HG03575 (cell line): ENCODE measurements around the gene KDM3A.

Experiments
- ATAC-seq: cut with Tn5 transposase; IDR thresholded peaks from one replicate; pipeline ENCODE4 v1.9.1; 2021; ENCODE audit not compliant: unreplicated experiment, insufficient number of reproducible peaks, low FRiP score; ENCODE audit errors: extremely low read depth

Gene KDM3A

GRCh38 chr2:86440631-86441391, at the start of gene KDM3A:
KDM3A (plus strand) TSS chr2:86441371; CDS start chr2:86442048, 677 bp downstream.
- ATAC-seq, result peak; percentile 42

DNA sequence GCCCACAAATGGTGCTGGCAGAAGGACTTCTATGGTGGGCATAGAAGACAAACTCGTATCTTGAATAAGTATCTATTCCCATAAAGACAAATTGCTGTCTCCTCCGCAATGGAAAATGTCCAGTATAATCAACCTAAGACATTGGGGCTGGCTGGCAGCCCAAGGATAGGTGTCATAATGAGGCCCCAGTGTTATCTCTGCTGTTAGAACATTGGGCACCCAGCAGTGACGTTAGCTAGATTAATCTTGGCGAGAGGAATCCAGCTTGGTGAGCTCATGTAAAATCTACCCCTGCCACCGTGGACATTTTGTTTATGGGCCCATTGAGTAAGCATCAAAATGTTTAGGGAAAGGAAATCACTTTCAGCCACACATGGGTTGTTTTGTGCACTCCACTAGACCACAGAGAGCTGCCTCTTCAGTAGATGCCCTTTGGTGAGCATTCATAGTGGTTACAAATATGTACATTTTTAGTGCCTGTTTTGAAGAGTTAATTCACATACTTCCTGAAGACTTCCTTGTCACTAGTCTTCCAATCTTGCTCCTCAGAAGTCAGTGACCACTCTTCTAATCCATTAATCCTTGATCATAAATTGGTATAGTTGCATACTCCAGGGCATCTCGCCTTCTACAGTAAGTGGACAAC, 48.2 kb upstream of the KDM3A start:
- ATAC-seq, result no peak

DNA sequence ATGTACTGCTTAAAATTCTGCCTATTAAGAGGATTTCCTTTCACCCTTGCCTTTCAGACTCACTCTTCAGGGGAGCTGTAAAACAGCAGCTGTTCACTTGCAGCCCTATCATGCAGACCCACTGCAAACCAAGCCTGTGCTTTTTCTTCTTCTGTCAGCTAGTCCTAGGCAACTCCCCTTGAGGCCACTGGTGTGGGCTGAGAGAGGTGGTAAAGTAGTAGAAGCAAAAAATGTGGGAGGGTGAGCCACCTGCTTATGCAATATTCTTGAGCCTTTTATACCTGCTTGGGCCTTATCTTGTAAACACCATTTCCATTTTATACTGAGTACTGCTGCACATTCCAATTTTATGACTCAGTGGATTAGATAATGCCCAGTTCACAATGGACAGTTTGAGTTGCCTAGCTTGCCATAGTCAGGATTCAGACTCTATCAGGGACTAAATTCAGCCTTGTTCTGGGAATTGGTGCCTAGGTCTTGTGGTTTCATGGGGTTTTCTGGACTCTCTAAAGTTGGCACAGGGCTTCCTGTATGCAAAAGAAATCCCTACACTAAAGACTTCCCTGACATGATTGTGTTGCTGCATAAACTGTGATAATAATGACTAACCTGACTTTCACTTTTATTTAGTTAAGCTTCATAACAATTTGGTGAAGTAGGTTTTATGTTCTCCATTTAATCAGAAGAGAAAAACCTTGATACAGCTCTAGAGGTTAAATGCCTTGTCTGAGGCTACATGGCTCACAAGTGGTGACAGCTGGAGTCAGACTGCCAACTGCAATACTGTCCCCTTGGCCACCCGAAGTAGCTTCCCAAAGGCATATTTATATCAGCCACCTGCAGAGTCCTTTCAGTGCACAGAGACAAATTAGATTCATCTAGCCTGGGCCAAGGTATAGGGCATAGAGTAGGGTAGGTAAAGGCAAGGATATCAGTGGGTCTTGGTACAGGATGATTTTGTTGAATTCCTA, 47.4 kb upstream of the KDM3A start:
- ATAC-seq, result no peak

- ATAC-seq, result no peak
These were observed 44.8 kb upstream of the KDM3A start for GRCh38 chr2:86396291-86396785.

- no peak for ATAC-seq
These were observed 43.2 kb upstream of the KDM3A start for GRCh38 chr2:86397986-86398385.

DNA sequence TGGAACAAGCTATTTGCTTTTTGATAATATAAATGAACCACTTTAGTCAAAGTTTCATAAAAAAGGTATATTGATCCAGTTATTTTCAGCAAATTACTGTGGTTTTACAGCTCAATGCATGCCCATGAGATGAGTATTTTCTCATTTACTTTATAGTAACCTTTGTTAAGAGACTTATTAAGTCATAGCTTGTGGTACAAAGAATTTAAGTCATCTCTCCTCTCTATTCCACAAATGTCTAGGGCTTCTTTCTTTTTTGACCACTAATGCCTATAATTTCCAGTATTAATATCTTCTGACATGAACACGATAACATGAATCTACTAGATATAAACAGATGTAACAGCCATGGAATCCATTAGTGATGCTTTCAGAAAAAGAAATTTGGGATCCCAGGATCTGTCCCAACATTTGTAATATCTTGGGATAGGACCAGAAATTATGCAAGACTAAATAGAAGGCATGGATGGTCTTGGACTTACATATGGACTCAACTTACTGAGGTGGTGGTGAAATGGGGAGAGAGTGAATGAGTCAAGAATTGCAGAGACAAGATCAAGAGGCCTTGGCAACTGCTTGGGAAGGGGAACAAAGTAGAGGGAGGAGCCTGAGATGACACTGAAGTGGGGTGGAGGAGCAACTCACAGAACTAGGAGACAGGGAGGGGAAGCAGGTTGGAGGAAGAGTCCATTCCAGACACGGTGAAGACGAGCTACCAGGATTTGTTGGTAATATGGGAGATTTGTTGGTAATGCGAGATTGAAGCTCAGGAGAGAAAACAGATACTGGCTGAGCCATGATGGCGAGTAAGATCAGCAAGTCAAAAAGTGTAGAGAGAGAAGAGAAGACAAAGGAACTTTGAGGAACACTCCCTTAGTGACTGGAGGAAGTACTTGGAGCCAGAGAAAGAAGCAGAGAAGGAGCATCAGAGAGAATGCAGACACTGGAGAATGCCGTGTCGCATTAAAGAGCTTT, 42.4 kb upstream of the KDM3A start:
- no peak for ATAC-seq

- no peak for ATAC-seq
These were observed 40.9 kb upstream of the KDM3A start for GRCh38 chr2:86400321-86400720.

- ATAC-seq, result no peak
These were observed 30.6 kb upstream of the KDM3A start for GRCh38 chr2:86410581-86410980.

DNA sequence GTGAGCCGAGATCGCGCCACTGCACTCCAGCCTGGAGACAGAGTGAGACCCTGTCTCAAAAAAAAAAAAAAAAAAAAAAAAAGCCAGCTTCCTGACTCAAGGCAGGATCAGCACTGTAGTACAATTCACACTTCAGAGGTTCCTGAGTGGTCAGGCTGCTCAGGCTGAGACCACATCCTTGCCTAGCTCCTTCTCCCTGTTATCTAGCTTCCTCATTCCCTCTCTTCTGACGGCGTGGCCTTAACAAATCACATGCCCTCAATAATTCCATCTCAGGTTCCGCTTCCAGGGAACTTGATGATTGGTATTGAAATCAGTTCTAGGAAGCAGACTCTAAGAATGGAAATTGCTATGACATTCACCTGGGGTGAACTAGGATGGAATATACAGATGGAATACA, 29.8 kb upstream of the KDM3A start:
- ATAC-seq, result no peak

- no peak for ATAC-seq
These were observed 29.2 kb upstream of the KDM3A start for GRCh38 chr2:86412007-86412406.

- no peak for ATAC-seq
These were observed 27.7 kb upstream of the KDM3A start for GRCh38 chr2:86413296-86414094.

DNA sequence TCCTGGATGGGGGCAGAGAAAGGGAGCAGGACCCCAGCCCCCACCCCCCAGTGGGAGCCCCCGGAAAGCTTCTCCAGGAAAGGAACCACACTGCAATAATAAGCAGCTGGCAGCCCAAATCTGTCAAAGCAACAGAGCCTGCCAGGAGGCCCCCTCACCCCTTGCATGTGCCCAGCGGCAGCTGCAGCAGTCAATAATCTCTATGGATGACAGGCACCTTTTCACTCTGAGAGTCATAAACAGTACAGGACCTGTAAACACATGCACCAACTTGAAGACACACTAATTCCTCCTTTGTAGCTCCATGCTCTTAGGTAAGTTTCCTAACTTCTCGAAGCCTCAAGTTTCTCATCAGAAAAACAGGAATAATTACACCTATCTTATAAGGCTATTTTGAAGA, 26.2 kb upstream of the KDM3A start:
- ATAC-seq, result no peak

- ATAC-seq, result no peak
These were observed 25.0 kb upstream of the KDM3A start for GRCh38 chr2:86416146-86416545.

- no peak for ATAC-seq
These were observed 23.2 kb upstream of the KDM3A start for GRCh38 chr2:86417961-86418360.

DNA sequence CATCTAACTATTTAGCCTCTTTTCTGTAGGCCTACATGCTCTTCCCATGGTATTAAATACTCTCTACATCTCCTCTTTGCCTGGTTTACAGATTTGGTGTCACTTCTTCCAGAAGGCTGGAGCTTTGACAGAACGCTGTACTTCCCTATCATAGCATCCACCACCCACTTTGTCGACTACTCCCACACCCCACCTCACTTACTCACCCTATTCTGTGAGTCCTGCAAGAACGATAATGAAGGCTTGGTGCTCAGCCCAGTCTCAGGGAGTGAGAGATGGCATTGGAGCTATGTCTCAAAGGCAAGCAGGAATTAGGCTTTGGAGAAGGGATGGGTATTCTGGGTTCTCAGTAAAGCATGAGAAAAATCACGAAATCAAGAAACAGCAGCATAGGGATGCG, 20.3 kb upstream of the KDM3A start:
- ATAC-seq, result no peak

- ATAC-seq, result no peak
These were observed 14.9 kb upstream of the KDM3A start for GRCh38 chr2:86426271-86426670.

- ATAC-seq, result no peak
These were observed 11.8 kb upstream of the KDM3A start for GRCh38 chr2:86429335-86429734.

GRCh38 chr2:86430368-86430767, 10.8 kb upstream of the KDM3A start:
- no peak for ATAC-seq
